ENCODE results near the gene EPB41L1. TPM values are rescaled to one million over a fixed set of nuclear protein-coding genes. Genes with fewer than 3 reads are reported as not detected.

EPB41L1 gene
- total RNA-seq, 1 experiment from 2014 or later, result 4.2 TPM

GRCh38 chr20:36117638-36118037, 36.9 kb upstream of the EPB41L1 start:
- H3K27ac ChIP-seq, result no peak overlapping the region
- H3K4me1 ChIP-seq (replicated peaks), result no peaks in the 10 kb centered on the region
- no peak for DNase-seq (ENCODE audit: low read depth in 1 of 2, low spot score in 2 of 2)
- no peaks in the 10 kb centered on the region for H3K27me3 ChIP-seq (replicated peaks)
- no peaks in the 10 kb centered on the region for H3K36me3 ChIP-seq
- no peaks in the 10 kb centered on the region for H3K9me3 ChIP-seq (replicated peaks)
- no peak overlapping the region for H3K4me3 ChIP-seq

GRCh38 chr20:36118371-36118770, 36.2 kb upstream of the EPB41L1 start:
- no peak overlapping the region for H3K4me3 ChIP-seq
- H3K27me3 ChIP-seq (replicated peaks), result no peaks in the 10 kb centered on the region
- H3K9me3 ChIP-seq (replicated peaks), result no peaks in the 10 kb centered on the region
- H3K27ac ChIP-seq, result no peak overlapping the region
- H3K36me3 ChIP-seq, result no peaks in the 10 kb centered on the region
- DNase-seq (ENCODE audit: low read depth in 1 of 2, low spot score in 2 of 2), result no peak
- no peaks in the 10 kb centered on the region for H3K4me1 ChIP-seq (replicated peaks)

- Histone ChIP-seq H3K36me3 (no peaks in the 10 kb centered on the region), H3K4me3 (no peak overlapping the region), H3K9me3 (replicated peaks) (no peaks in the 10 kb centered on the region), H3K27me3 (replicated peaks) (no peaks in the 10 kb centered on the region), H3K4me1 (replicated peaks) (no peaks in the 10 kb centered on the region), H3K27ac (no peak overlapping the region)
- DNase-seq (ENCODE audit: low read depth in 1 of 2, low spot score in 2 of 2), result no peak
Measured at GRCh38 chr20:36119537-36119936, 35.0 kb upstream of the EPB41L1 start.

GRCh38 chr20:36120241-36120640, 34.3 kb upstream of the EPB41L1 start:
- Histone ChIP-seq H3K4me1 (replicated peaks) (no peaks in the 10 kb centered on the region), H3K27ac (no peak overlapping the region)
- DNase-seq (ENCODE audit: low read depth in 1 of 2, low spot score in 2 of 2), result no peak

GRCh38 chr20:36120991-36121390, 33.5 kb upstream of the EPB41L1 start:
- no peaks in the 10 kb centered on the region for H3K36me3 ChIP-seq
- no peak overlapping the region for H3K4me3 ChIP-seq
- no peaks in the 10 kb centered on the region for H3K4me1 ChIP-seq (replicated peaks)
- DNase-seq (ENCODE audit: low read depth in 1 of 2, low spot score in 2 of 2), result no peak
- no peaks in the 10 kb centered on the region for H3K9me3 ChIP-seq (replicated peaks)
- H3K27me3 ChIP-seq (replicated peaks), result no peaks in the 10 kb centered on the region
- no peak overlapping the region for H3K27ac ChIP-seq

More at GRCh38 chr20:36120241-36120640, 34.3 kb upstream of the EPB41L1 start:
- Histone ChIP-seq H3K36me3 (no peaks in the 10 kb centered on the region), H3K4me3 (no peak overlapping the region), H3K9me3 (replicated peaks) (no peaks in the 10 kb centered on the region), H3K27me3 (replicated peaks) (no peaks in the 10 kb centered on the region)

- Histone ChIP-seq H3K27ac (no peak overlapping the region), H3K27me3 (replicated peaks) (no peaks in the 10 kb centered on the region), H3K9me3 (replicated peaks) (no peaks in the 10 kb centered on the region), H3K4me1 (replicated peaks) (no peaks in the 10 kb centered on the region), H3K36me3 (no peaks in the 10 kb centered on the region), H3K4me3 (no peak overlapping the region)
- no peak for DNase-seq (ENCODE audit: low read depth in 1 of 2, low spot score in 2 of 2)
Measured at GRCh38 chr20:36121981-36122930, 32.3 kb upstream of the EPB41L1 start.

- Histone ChIP-seq H3K9me3 (replicated peaks) (no peaks in the 10 kb centered on the region), H3K36me3 (no peaks in the 10 kb centered on the region), H3K4me3 (no peak overlapping the region), H3K4me1 (replicated peaks) (no peaks in the 10 kb centered on the region), H3K27me3 (replicated peaks) (no peaks in the 10 kb centered on the region), H3K27ac (no peak overlapping the region)
- no peak for DNase-seq (ENCODE audit: low read depth in 1 of 2, low spot score in 2 of 2)
Measured at GRCh38 chr20:36122931-36123288, 31.6 kb upstream of the EPB41L1 start.

- H3K27me3 ChIP-seq (replicated peaks), result no peaks in the 10 kb centered on the region
Measured at GRCh38 chr20:36125097-36125496, 29.4 kb upstream of the EPB41L1 start.

GRCh38 chr20:36126836-36127527, 27.6 kb upstream of the EPB41L1 start:
- H3K4me3 ChIP-seq, result no peak overlapping the region
- H3K9me3 ChIP-seq (replicated peaks), result no peaks in the 10 kb centered on the region
- no peaks in the 10 kb centered on the region for H3K27me3 ChIP-seq (replicated peaks)
- no peak for DNase-seq (ENCODE audit: low read depth in 1 of 2, low spot score in 2 of 2)
- no peaks in the 10 kb centered on the region for H3K36me3 ChIP-seq
- no peak overlapping the region for H3K27ac ChIP-seq
- no peaks in the 10 kb centered on the region for H3K4me1 ChIP-seq (replicated peaks)

More at GRCh38 chr20:36125097-36125496, 29.4 kb upstream of the EPB41L1 start:
- H3K27ac ChIP-seq, result no peak overlapping the region
- H3K4me1 ChIP-seq (replicated peaks), result no peaks in the 10 kb centered on the region
- no peak for DNase-seq (ENCODE audit: low read depth in 1 of 2, low spot score in 2 of 2)
- H3K4me3 ChIP-seq, result no peak overlapping the region
- H3K36me3 ChIP-seq, result no peaks in the 10 kb centered on the region
- H3K9me3 ChIP-seq (replicated peaks), result no peaks in the 10 kb centered on the region

GRCh38 chr20:36128463-36129159, 25.9 kb upstream of the EPB41L1 start:
- no peaks in the 10 kb centered on the region for H3K4me1 ChIP-seq (replicated peaks)
- H3K4me3 ChIP-seq, result no peak overlapping the region
- H3K9me3 ChIP-seq (replicated peaks), result no peaks in the 10 kb centered on the region
- no peaks in the 10 kb centered on the region for H3K27me3 ChIP-seq (replicated peaks)
- H3K36me3 ChIP-seq, result no peaks in the 10 kb centered on the region
- no peak for DNase-seq (ENCODE audit: low read depth in 1 of 2, low spot score in 2 of 2)
- H3K27ac ChIP-seq, result no peak overlapping the region

- Histone ChIP-seq H3K4me1 (replicated peaks) (no peaks in the 10 kb centered on the region), H3K27ac (no peak overlapping the region), H3K36me3 (no peaks in the 10 kb centered on the region), H3K27me3 (replicated peaks) (no peaks in the 10 kb centered on the region), H3K9me3 (replicated peaks) (no peaks in the 10 kb centered on the region), H3K4me3 (no peak overlapping the region)
- no peak for DNase-seq (ENCODE audit: low read depth in 1 of 2, low spot score in 2 of 2)
Measured at GRCh38 chr20:36129160-36129543, 25.4 kb upstream of the EPB41L1 start.

GRCh38 chr20:36130390-36130789, 24.1 kb upstream of the EPB41L1 start:
- H3K4me1 ChIP-seq (replicated peaks), result no peaks in the 10 kb centered on the region
- H3K27ac ChIP-seq, result no peak overlapping the region

GRCh38 chr20:36132802-36133211, 21.7 kb upstream of the EPB41L1 start:
- DNase-seq (ENCODE audit: low read depth in 1 of 2, low spot score in 2 of 2), result no peak
- no peaks in the 10 kb centered on the region for H3K27me3 ChIP-seq (replicated peaks)
- H3K27ac ChIP-seq, result no peak overlapping the region
- H3K4me1 ChIP-seq (replicated peaks), result no peaks in the 10 kb centered on the region
- H3K36me3 ChIP-seq, result no peaks in the 10 kb centered on the region
- no peaks in the 10 kb centered on the region for H3K9me3 ChIP-seq (replicated peaks)
- H3K4me3 ChIP-seq, result no peak overlapping the region

More at GRCh38 chr20:36130390-36130789, 24.1 kb upstream of the EPB41L1 start:
- H3K27me3 ChIP-seq (replicated peaks), result no peaks in the 10 kb centered on the region
- no peak overlapping the region for H3K4me3 ChIP-seq
- H3K36me3 ChIP-seq, result no peaks in the 10 kb centered on the region
- DNase-seq (ENCODE audit: low read depth in 1 of 2, low spot score in 2 of 2), result no peak
- H3K9me3 ChIP-seq (replicated peaks), result no peaks in the 10 kb centered on the region

GRCh38 chr20:36133821-36134220, 20.7 kb upstream of the EPB41L1 start:
- DNase-seq (ENCODE audit: low read depth in 1 of 2, low spot score in 2 of 2), result no peak

More at GRCh38 chr20:36133821-36134220, 20.7 kb upstream of the EPB41L1 start:
- Histone ChIP-seq H3K9me3 (replicated peaks) (no peaks in the 10 kb centered on the region), H3K4me1 (replicated peaks) (no peaks in the 10 kb centered on the region), H3K36me3 (no peaks in the 10 kb centered on the region), H3K27ac (no peak overlapping the region), H3K4me3 (no peak overlapping the region), H3K27me3 (replicated peaks) (no peaks in the 10 kb centered on the region)

All from SJSA1 (cell line).